K562 (cell line): ENCODE data around the gene KIAA1614. TPM values are rescaled to one million over a fixed set of nuclear protein-coding genes. Genes with fewer than 3 reads are reported as not detected.

ENCODE experiments used
- ATAC-seq: fragments of 200-7000 bp; cut with Tn5 transposase; 3 replicates; pipeline ENCODE4 v1.9.1; 2020; ENCODE audit warnings: moderate library complexity
- BruUV-seq: library from RNA; stranded (reverse); fragments of 400-500 nt; replicated peaks from 2 replicates; lab custom pipeline; 2021; lab: Mats Ljungman, UMichigan
- CTCF ChIA-PET: fragments of 300-600 bp; formaldehyde crosslinking; extraction: SDS; loops from one replicate; lab custom pipeline; 2021; ENCODE audit warnings: low intra/inter-chr PET ratio; lab: Yijun Ruan, JAX
- POLR2A ChIA-PET: fragments of 300-600, 350-650 bp; sonication (Branson Sonifier 250); formaldehyde crosslinking; extraction: SDS; loops from one replicate; lab custom pipeline; 2021; ENCODE audit warnings: antibody characterized with exemption, inconsistent platforms; lab: Yijun Ruan, JAX
- DNase-seq, 4 experiments: peaks; one replicate each; pipeline versions ENCODE4 v3.0.0 to v3.0.0-alpha.2; 2011 to 2018; ENCODE audit warnings: low spot score in 3 of 4, mixed read lengths in 3 of 4; ENCODE audit errors: extremely low read depth in 1 of 4
- FAIRE-seq: peaks from 2 replicates; lab custom pipeline; 2011; peaks lifted over from hg19 to GRCh38; lab: Jason Lieb, UNC
- H2AFZ ChIP-seq: 2 replicates; pipeline ENCODE4 v1.6.0; 2011; ENCODE audit warnings: low read depth, low read length, control low read depth, inconsistent platforms
- H3K27ac ChIP-seq: fragments of 200-600 bp; 3 replicates; pipeline ENCODE4 v1.8.0; 2011; ENCODE audit warnings: low read depth, mild to moderate bottlenecking, control low read depth, inconsistent platforms, low read length, moderate library complexity, mixed read lengths; ENCODE audit errors: extremely low read depth
- H3K27me3 ChIP-seq, 2 experiments: fragments of 300-600 bp in 1 of 2; 2 replicates in 1 of 2; 3 replicates in 1 of 2; pipeline versions ENCODE4 v1.6.0 to v1.8.0; 2011; ENCODE audit warnings: inconsistent platforms in 2 of 2, low read length in 2 of 2, mild to moderate bottlenecking in 1 of 2, mixed read lengths in 1 of 2, moderate library complexity in 1 of 2; ENCODE audit not compliant: control insufficient read depth in 2 of 2, insufficient read depth in 2 of 2
- H3K36me3 ChIP-seq: fragments of 300-600 bp; 3 replicates; pipeline ENCODE4 v1.8.0; 2011; ENCODE audit warnings: mild to moderate bottlenecking, low read length, inconsistent platforms; ENCODE audit not compliant: control insufficient read depth, insufficient read depth
- H3K4me1 ChIP-seq, 2 experiments: fragments of 200-600 bp in 1 of 2; replicated peaks in 1 of 2; 2 replicates in 1 of 2; 3 replicates in 1 of 2; pipeline versions ENCODE4 v1.5.1 to v1.8.0; 2011; ENCODE audit warnings: inconsistent platforms in 2 of 2, low read length in 2 of 2, mild to moderate bottlenecking in 1 of 2, mixed read lengths in 1 of 2, moderate library complexity in 1 of 2; ENCODE audit not compliant: control insufficient read depth in 2 of 2, insufficient read depth in 2 of 2
- H3K4me2 ChIP-seq: 2 replicates; pipeline ENCODE4 v1.6.1; 2011; ENCODE audit warnings: low read length, control low read depth, inconsistent platforms, mixed read lengths; ENCODE audit not compliant: insufficient read depth
- H3K4me3 ChIP-seq: fragments of 200-600 bp; sonication (generic), shearing (Covaris generic); 2 replicates; pipeline ENCODE4 v1.5.1; 2016; ENCODE audit warnings: control low read depth, inconsistent platforms
- H3K79me2 ChIP-seq: fragments of 200-600 bp; 3 replicates; pipeline ENCODE4 v1.8.0; 2011; ENCODE audit warnings: low read length, inconsistent platforms; ENCODE audit not compliant: control insufficient read depth, insufficient read depth
- H3K9ac ChIP-seq, 2 experiments: 2 replicates each; pipeline versions ENCODE4 v1.6.0 to v1.6.1; 2011; ENCODE audit warnings: low read depth in 2 of 2, low read length in 2 of 2, control low read depth in 1 of 2, inconsistent platforms in 1 of 2, mild to moderate bottlenecking in 1 of 2, mixed read lengths in 1 of 2; ENCODE audit not compliant: insufficient read depth in 1 of 2
- H3K9me1 ChIP-seq: one replicate; pipeline ENCODE4 v1.6.0; 2011; ENCODE audit warnings: inconsistent platforms, mild to moderate bottlenecking, low read length, moderate library complexity; ENCODE audit not compliant: control insufficient read depth, insufficient read depth
- H3K9me3 ChIP-seq: replicated peaks from 2 replicates; pipeline ENCODE4 v1.5.1; 2011; ENCODE audit warnings: low read depth, low read length, inconsistent platforms; ENCODE audit not compliant: control insufficient read depth, insufficient read depth
- H4K20me1 ChIP-seq: replicated peaks from 2 replicates; pipeline ENCODE4 v1.6.1; 2011; ENCODE audit warnings: low read length, inconsistent platforms, mixed read lengths; ENCODE audit not compliant: control insufficient read depth, insufficient read depth
- CTCF ChIP-seq, 3 experiments: IDR thresholded peaks in 2 of 3; conservative IDR thresholded peaks in 1 of 3; 2 replicates each; pipeline ENCODE4 v1.5.1; 2011 to 2012; ENCODE audit warnings: low read length in 3 of 3, mild to moderate bottlenecking in 3 of 3, control low read depth in 2 of 3, improper control_type of control experiment in 1 of 3, inconsistent platforms in 1 of 3, low read depth in 1 of 3, mixed read lengths in 1 of 3, moderate library complexity in 1 of 3; ENCODE audit not compliant: insufficient read depth in 2 of 3
- MTA2 ChIP-seq: fragments of 450-650 bp; IDR thresholded peaks from 2 replicates; pipeline ENCODE4 v1.6.1; 2016; ENCODE audit warnings: low read depth
- STAG1 ChIP-seq: sonication (generic); formaldehyde crosslinking; IDR thresholded peaks from 2 replicates; pipeline ENCODE4 v1.5.0; 2020; ENCODE audit warnings: missing genetic modification reagents, borderline replicate concordance
- WGBS: fragments of 100-300 bp; shearing (Covaris generic); methylation state at CpG from one replicate; pipeline ENCODE4 v1.1.6; 2016; ENCODE audit warnings: low coverage, mixed read lengths; ENCODE audit not compliant: insufficient coverage; ENCODE audit errors: missing lambda C conversion rate; 5-methylcytosine and 5-hydroxymethylcytosine counted together
- in situ Hi-C: fragments of 300-500 bp; cut with MboI; formaldehyde crosslinking; loops from 4 replicates; pipeline ENCODE4 v1.15.0; 2018; ENCODE audit warnings: inconsistent platforms, mixed read lengths
- intact Hi-C: fragments of 100-400 bp; cut with micrococcal nuclease; formaldehyde crosslinking; loops from 2 replicates; pipeline ENCODE4 v1.14.2; 2022
- polyA plus RNA-seq, 8 experiments: library from polyadenylated mRNA; depleted of rRNA in 4 of 8; stranded (reverse) in 5 of 8; unstranded in 3 of 8; fragments of >200 nt; fragmentation: Nextera tagmentation in 2 of 8; fragmentation: Illumina TruSeq in 1 of 8; extraction: Ambion mirVana in 2 of 8; extraction: Trizol in 1 of 8; gene quantifications; 2 replicates each; pipeline versions ENCODE4 v1.2.1 to v1.2.3, GENCODE V29; 2011 to 2014; ENCODE audit warnings: inconsistent platforms in 1 of 8, missing spikeins in 1 of 8
- total RNA-seq, 7 experiments: library from RNA; depleted of rRNA in 6 of 7; stranded (reverse); fragments of >200 nt in 6 of 7; fragmentation: Illumina TruSeq in 2 of 7; extraction: Trizol in 2 of 7; gene quantifications; 2 replicates each; pipeline versions ENCODE4 v1.2.1 to v1.2.3, GENCODE V29; 2011 to 2021; ENCODE audit warnings: low replicate concordance in 1 of 7
- TF ChIP-seq, protein P1 (sequence below): sonication (generic); formaldehyde crosslinking; IDR thresholded peaks from 2 replicates; pipeline ENCODE4 v1.8.1; 2023; ENCODE audit warnings: mild to moderate bottlenecking, missing genetic modification reagents

The KIAA1614 gene
- total and polyA plus RNA-seq, 9 of the 15 experiments (the other 6 are each of a cell fraction or from before 2014, with no cell fraction given): 0.01 to 1.1 (median 0.15) TPM; not detected in 1

DNA sequence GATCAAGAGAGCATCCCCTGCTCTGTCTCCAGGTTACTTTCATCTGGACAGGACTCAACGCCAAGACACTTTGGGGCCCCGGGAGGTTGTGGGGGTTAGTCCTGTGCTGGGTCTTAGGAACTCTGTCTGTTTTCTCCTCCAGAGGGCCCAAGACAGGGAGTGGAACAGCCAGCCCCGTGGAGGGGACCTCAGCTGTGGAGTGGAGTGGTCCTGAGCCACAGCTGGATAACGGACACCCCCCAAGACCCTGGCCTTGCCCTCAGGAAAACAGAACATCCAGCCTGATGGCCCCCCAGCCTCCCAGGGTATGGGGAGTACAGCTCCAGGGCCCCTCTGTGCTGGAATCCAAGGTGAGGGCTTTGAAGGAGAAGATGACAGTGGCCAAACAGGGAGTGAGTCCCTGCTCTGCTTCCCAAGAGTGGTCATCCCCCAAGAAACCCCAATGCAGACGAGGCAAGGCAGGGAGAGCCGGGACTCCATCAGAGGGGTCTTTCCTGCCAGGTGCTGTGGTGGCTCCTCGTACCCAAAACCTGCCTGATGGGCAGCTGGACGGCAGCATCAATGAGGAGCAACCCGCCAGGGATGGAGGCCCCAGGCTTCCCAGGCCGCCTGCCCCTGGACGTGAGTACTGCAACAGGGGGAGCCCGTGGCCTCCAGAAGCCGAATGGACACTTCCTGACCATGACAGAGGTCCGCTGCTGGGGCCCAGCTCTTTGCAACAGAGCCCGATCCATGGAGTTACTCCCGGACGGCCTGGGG is 3.5 kb downstream of the KIAA1614 start:
- H3K36me3 ChIP-seq: no peaks in the 10 kb centered on the region
- H3K9me1 ChIP-seq: no peaks in the 10 kb centered on the region
- in situ Hi-C loops: no loop called here
- H3K9ac ChIP-seq: peak overlapping the region in 1 of 2 experiments; percentile 42; a peak in 1 of 4 replicates
- DNase-seq: no peak
- no TSS peak for BruUV-seq
- intact Hi-C loops: no loop called here
- H4K20me1 ChIP-seq: no peaks in the 10 kb centered on the region
- no peaks in the 10 kb centered on the region for H3K9me3 ChIP-seq
- peak overlapping the region; percentile 63; the same call in 1 of the 2 replicates for H2AFZ ChIP-seq
- H3K4me2 ChIP-seq: no peak overlapping the region
- no peak overlapping the region for H3K27ac ChIP-seq
- 39% methylated on average over 17 of the region's 17 CpGs for WGBS
- H3K4me1 ChIP-seq: peaks cover 13 to 25% of the 10 kb centered on the region in 2 experiments; a peak in 4 of 5 replicates
- no peaks in the 10 kb centered on the region for H3K79me2 ChIP-seq
- no peak for FAIRE-seq
- ChIA-PET CTCF (no interaction called here), POLR2A (no interaction called here)
- TF ChIP-seq STAG1 (CRISPR knock-in tag) (no peak), MTA2 (no peak), CTCF (IDR thresholded peaks at IDR 0.05 in 2 of 3, conservative IDR thresholded peaks at IDR 0.05 in 1 of 3; ENCODE audit: insufficient read depth in 2 of 3, low read depth in 1 of 3, low read length in 3 of 3) (0 out of 6 replicates have a peak, but pooled peaks of 1 of the 3 experiments have one; percentile 6)
- TF ChIP-seq, protein P1, sequence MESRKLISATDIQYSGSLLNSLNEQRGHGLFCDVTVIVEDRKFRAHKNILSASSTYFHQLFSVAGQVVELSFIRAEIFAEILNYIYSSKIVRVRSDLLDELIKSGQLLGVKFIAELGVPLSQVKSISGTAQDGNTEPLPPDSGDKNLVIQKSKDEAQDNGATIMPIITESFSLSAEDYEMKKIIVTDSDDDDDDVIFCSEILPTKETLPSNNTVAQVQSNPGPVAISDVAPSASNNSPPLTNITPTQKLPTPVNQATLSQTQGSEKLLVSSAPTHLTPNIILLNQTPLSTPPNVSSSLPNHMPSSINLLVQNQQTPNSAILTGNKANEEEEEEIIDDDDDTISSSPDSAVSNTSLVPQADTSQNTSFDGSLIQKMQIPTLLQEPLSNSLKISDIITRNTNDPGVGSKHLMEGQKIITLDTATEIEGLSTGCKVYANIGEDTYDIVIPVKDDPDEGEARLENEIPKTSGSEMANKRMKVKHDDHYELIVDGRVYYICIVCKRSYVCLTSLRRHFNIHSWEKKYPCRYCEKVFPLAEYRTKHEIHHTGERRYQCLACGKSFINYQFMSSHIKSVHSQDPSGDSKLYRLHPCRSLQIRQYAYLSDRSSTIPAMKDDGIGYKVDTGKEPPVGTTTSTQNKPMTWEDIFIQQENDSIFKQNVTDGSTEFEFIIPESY (CRISPR knock-in tag): peak; percentile 82
- peak; percentile 12; the same call in 1 of the 3 replicates for ATAC-seq
- no peak overlapping the region for H3K4me3 ChIP-seq
- H3K27me3 ChIP-seq: no peaks in the 10 kb centered on the region; a peak in 1 of 5 replicates
